ENCODE data around the gene CYB5RL. TPM values are rescaled to one million over a fixed set of nuclear protein-coding genes. Genes with fewer than 3 reads are reported as not detected.

CYB5RL gene
- total RNA-seq, 1 donor from 2014 or later = 3.9 TPM

- DNase-seq (ENCODE audit: low read depth) (no peak), FAIRE-seq (peak; percentile 52)
- no peaks in the 10 kb centered on the region for H3K36me3 ChIP-seq (ENCODE audit: control insufficient read depth, insufficient read depth, low read length)
- H3K27me3 ChIP-seq (ENCODE audit: control insufficient read depth, insufficient read depth, low read length) = no peaks in the 10 kb centered on the region
- no peak overlapping the region for H3K4me3 ChIP-seq (ENCODE audit: low read depth, low read length)
- TF ChIP-seq CTCF (IDR thresholded peaks at IDR 0.05; ENCODE audit: insufficient read depth, low read length, severe bottlenecking) = no peak
Observed at GRCh38 chr1:54244655-54245054, 44.8 kb upstream of the CYB5RL start.

DNA sequence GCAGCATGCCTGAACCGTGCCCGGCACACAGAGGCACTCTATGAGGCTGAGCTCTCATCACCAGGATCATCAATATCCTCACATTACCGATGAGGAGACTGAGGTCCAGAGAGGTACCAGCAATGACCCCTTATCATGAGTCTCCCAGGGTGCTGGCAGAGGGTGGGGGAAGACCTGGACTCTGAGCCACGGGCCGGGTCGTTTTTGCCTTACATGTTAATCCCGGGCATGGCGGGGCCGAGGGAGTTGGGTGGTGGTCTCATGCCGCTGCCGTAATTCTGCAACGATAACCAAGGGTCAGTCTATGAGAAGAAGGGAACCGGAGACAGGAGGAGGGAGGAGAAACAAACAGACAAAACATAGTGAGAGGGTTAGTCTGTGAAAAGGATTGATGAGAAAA is 43.2 kb upstream of the CYB5RL start:
- no peaks in the 10 kb centered on the region for H3K27me3 ChIP-seq (ENCODE audit: control insufficient read depth, insufficient read depth, low read length)
- H3K36me3 ChIP-seq (ENCODE audit: control insufficient read depth, insufficient read depth, low read length) = no peaks in the 10 kb centered on the region
- H3K4me3 ChIP-seq (ENCODE audit: low read depth, low read length) = no peak overlapping the region
- no peak for TF ChIP-seq CTCF (IDR thresholded peaks at IDR 0.05; ENCODE audit: insufficient read depth, low read length, severe bottlenecking)
- no peak for FAIRE-seq
- DNase-seq (ENCODE audit: low read depth) = no peak

GRCh38 chr1:54241364-54241763 is 41.5 kb upstream of the CYB5RL start:
- TF ChIP-seq CTCF (IDR thresholded peaks at IDR 0.05; ENCODE audit: insufficient read depth, low read length, severe bottlenecking) = no peak
- no peak for FAIRE-seq
- H3K4me3 ChIP-seq (ENCODE audit: low read depth, low read length) = no peak overlapping the region
- DNase-seq (ENCODE audit: low read depth) = no peak
- H3K36me3 ChIP-seq (ENCODE audit: control insufficient read depth, insufficient read depth, low read length) = peaks cover 1% of the 10 kb centered on the region
- H3K27me3 ChIP-seq (ENCODE audit: control insufficient read depth, insufficient read depth, low read length) = no peaks in the 10 kb centered on the region

DNA sequence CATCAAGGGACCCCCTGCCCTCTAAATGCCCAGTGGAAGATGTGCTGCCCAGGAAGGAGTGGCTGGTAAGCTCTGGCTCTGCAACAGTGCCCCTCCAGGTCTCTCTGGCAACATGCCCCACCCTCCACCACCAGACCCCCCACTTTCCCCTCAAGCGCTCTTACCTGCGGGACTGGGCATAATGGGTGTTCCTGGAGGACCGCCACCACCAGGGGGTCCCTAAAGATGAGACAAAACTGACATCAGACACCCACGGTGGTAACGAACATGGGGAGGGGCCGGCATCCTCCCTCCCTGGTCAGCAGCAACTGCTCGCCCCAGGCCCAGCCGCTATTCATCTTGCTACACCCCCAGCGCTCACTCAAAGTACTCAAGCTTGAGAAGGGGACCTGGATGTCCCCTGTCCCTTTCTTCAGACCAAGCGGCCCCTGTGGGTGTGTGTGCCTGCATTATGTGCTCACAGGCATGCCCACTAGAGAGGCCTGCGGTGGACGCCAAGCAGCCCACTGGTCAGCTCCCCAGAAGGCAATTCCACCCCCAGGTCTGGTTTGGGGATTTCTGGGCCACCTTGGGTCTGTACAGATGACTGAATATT is 41.0 kb upstream of the CYB5RL start:
- no peak for TF ChIP-seq CTCF (IDR thresholded peaks at IDR 0.05; ENCODE audit: insufficient read depth, low read length, severe bottlenecking)
- DNase-seq (ENCODE audit: low read depth) (no peak), FAIRE-seq (no peak)
- Histone ChIP-seq H3K4me3 (ENCODE audit: low read depth, low read length) (no peak overlapping the region), H3K36me3 (ENCODE audit: control insufficient read depth, insufficient read depth, low read length) (peaks cover 1% of the 10 kb centered on the region), H3K27me3 (ENCODE audit: control insufficient read depth, insufficient read depth, low read length) (no peaks in the 10 kb centered on the region)

DNA sequence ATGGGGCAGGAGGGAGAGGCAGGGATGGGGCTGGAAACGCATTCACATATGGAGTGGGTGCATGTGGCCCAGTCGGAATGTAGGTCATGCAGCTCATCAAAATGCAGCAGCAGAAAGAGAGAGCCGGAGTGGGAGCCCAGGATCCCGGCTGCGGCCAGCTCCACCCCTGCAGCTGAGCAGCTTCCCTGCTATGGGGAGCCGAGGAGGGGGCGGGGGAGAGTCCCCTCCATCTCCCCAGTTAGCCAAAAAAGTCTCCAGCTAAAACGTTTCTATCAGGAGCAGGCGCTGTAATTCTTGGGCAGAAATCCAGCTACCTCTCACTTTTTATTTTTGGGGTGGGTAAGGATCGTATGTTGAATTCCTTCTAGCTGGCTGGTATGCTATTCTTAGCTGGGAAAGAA is 39.8 kb upstream of the CYB5RL start:
- no peak for DNase-seq (ENCODE audit: low read depth)
- Histone ChIP-seq H3K4me3 (ENCODE audit: low read depth, low read length) (no peak overlapping the region), H3K27me3 (ENCODE audit: control insufficient read depth, insufficient read depth, low read length) (no peaks in the 10 kb centered on the region), H3K36me3 (ENCODE audit: control insufficient read depth, insufficient read depth, low read length) (peaks cover 1% of the 10 kb centered on the region)
- no peak for TF ChIP-seq CTCF (IDR thresholded peaks at IDR 0.05; ENCODE audit: insufficient read depth, low read length, severe bottlenecking)
- no peak for FAIRE-seq

GRCh38 chr1:54239035-54239383 is 39.2 kb upstream of the CYB5RL start:
- DNase-seq (ENCODE audit: low read depth) (no peak), FAIRE-seq (no peak)
- Histone ChIP-seq H3K36me3 (ENCODE audit: control insufficient read depth, insufficient read depth, low read length) (peaks cover 1% of the 10 kb centered on the region), H3K4me3 (ENCODE audit: low read depth, low read length) (no peak overlapping the region), H3K27me3 (ENCODE audit: control insufficient read depth, insufficient read depth, low read length) (no peaks in the 10 kb centered on the region)
- TF ChIP-seq CTCF (IDR thresholded peaks at IDR 0.05; ENCODE audit: insufficient read depth, low read length, severe bottlenecking) = no peak

All from bronchial epithelial cell (primary cell).